ENCODE results near the gene ALDH1A2.
"Not testable (repeated sequence)": the region's sequence is repeated elsewhere in the genome, so short reads cannot be mapped to it uniquely, and the experiment has no call there.

The ALDH1A2 gene

GRCh38 chr15:58010983-58011382, 54.5 kb downstream of the ALDH1A2 start:
- no peaks in the 10 kb centered on the region for H3K36me3 ChIP-seq (replicated peaks in 1 of 2; ENCODE audit: control insufficient read depth in 2 of 2, insufficient read depth in 2 of 2, low read length in 2 of 2)
- H3K14ac ChIP-seq (ENCODE audit: low read length): no peak overlapping the region
- no peak overlapping the region for H3K27ac ChIP-seq (replicated peaks; ENCODE audit: low read length)
- no CpG with 5 or more reads among the region's 2 CpGs for WGBS, 2 donors (ENCODE audit: extremely low coverage in 2 of 2, insufficient read length in 2 of 2, insufficient replicate concordance in 1 of 2)
- no peak overlapping the region for H3K9ac ChIP-seq (ENCODE audit: low read depth, low read length, poor library complexity)
- no peak overlapping the region for H2BK5ac ChIP-seq (ENCODE audit: low read length)
- H3K4ac ChIP-seq (ENCODE audit: low read length): no peak overlapping the region
- H3K79me1 ChIP-seq (ENCODE audit: low read depth, low read length): no peaks in the 10 kb centered on the region
- H3K9me3 ChIP-seq (replicated peaks in 1 of 2; ENCODE audit: control insufficient read depth in 2 of 2, insufficient read depth in 1 of 2, low read depth in 1 of 2, low read length in 2 of 2): no peaks in the 10 kb centered on the region
- peaks cover 0 to 10% (median 0%) of the 10 kb centered on the region in 3 experiments for H3K27me3 ChIP-seq (ENCODE audit: control insufficient read depth in 3 of 3, insufficient read depth in 3 of 3, low read depth in 1 of 3, low read length in 3 of 3)
- H3K18ac ChIP-seq (ENCODE audit: low read length): no peak overlapping the region
- H3K4me1 ChIP-seq (ENCODE audit: control insufficient read depth in 2 of 2, insufficient read depth in 1 of 2, low read depth in 1 of 2, low read length in 2 of 2): no peaks in the 10 kb centered on the region
- no peak overlapping the region for H3K4me2 ChIP-seq (ENCODE audit: insufficient read depth, low read length, poor library complexity, severe bottlenecking)
- no peak overlapping the region for H2BK15ac ChIP-seq (ENCODE audit: low read length)
- DNase-seq (ENCODE audit: low spot score): no peak
- no peak overlapping the region for H2BK120ac ChIP-seq (ENCODE audit: low read depth, low read length)
- no peak overlapping the region for H2AFZ ChIP-seq (ENCODE audit: low read length)
- H4K8ac ChIP-seq (ENCODE audit: low read depth, low read length): no peak overlapping the region
- H2BK12ac ChIP-seq (ENCODE audit: low read length): no peak overlapping the region
- H4K91ac ChIP-seq (ENCODE audit: low read depth, low read length, poor library complexity): no peak overlapping the region
- no peak overlapping the region for H2AK5ac ChIP-seq (ENCODE audit: low read depth, low read length)
- no peak overlapping the region for H3K4me3 ChIP-seq (ENCODE audit: low read length in 2 of 2)
- H3K23ac ChIP-seq (ENCODE audit: low read depth, low read length, poor library complexity): no peak overlapping the region

- no peaks in the 10 kb centered on the region for H3K36me3 ChIP-seq (replicated peaks in 1 of 2; ENCODE audit: control insufficient read depth in 2 of 2, insufficient read depth in 2 of 2, low read length in 2 of 2)
- no peak overlapping the region for H2AK5ac ChIP-seq (ENCODE audit: low read depth, low read length)
These were observed 61.7 kb downstream of the ALDH1A2 start for GRCh38 chr15:58003810-58004209.

GRCh38 chr15:58002338-58003126, 63.0 kb downstream of the ALDH1A2 start:
- WGBS, 2 donors (ENCODE audit: extremely low coverage in 2 of 2, insufficient read length in 2 of 2, insufficient replicate concordance in 1 of 2): no CpG with 5 or more reads among the region's 6 CpGs
- no peak overlapping the region for H2BK120ac ChIP-seq (ENCODE audit: low read depth, low read length)
- H2BK15ac ChIP-seq (ENCODE audit: low read length): no peak overlapping the region
- H3K9me3 ChIP-seq (replicated peaks in 1 of 2; ENCODE audit: control insufficient read depth in 2 of 2, insufficient read depth in 1 of 2, low read depth in 1 of 2, low read length in 2 of 2): no peaks in the 10 kb centered on the region
- H4K91ac ChIP-seq (ENCODE audit: low read depth, low read length, poor library complexity): no peak overlapping the region
- no peaks in the 10 kb centered on the region for H3K79me1 ChIP-seq (ENCODE audit: low read depth, low read length)
- H3K36me3 ChIP-seq (replicated peaks in 1 of 2; ENCODE audit: control insufficient read depth in 2 of 2, insufficient read depth in 2 of 2, low read length in 2 of 2): no peaks in the 10 kb centered on the region
- H3K23ac ChIP-seq (ENCODE audit: low read depth, low read length, poor library complexity): no peak overlapping the region
- no peak overlapping the region for H2AK5ac ChIP-seq (ENCODE audit: low read depth, low read length)
- no peak overlapping the region for H3K4ac ChIP-seq (ENCODE audit: low read length)
- no peak overlapping the region for H3K14ac ChIP-seq (ENCODE audit: low read length)
- H2BK5ac ChIP-seq (ENCODE audit: low read length): no peak overlapping the region
- no peak overlapping the region for H3K27ac ChIP-seq (replicated peaks; ENCODE audit: low read length)
- no peak overlapping the region for H2AFZ ChIP-seq (ENCODE audit: low read length)
- H3K4me2 ChIP-seq (ENCODE audit: insufficient read depth, low read length, poor library complexity, severe bottlenecking): no peak overlapping the region
- H2BK12ac ChIP-seq (ENCODE audit: low read length): no peak overlapping the region
- no peak overlapping the region for H3K18ac ChIP-seq (ENCODE audit: low read length)
- H3K4me1 ChIP-seq (ENCODE audit: control insufficient read depth in 2 of 2, insufficient read depth in 1 of 2, low read depth in 1 of 2, low read length in 2 of 2): no peaks in the 10 kb centered on the region
- H3K9ac ChIP-seq (ENCODE audit: low read depth, low read length, poor library complexity): no peak overlapping the region
- no peak overlapping the region for H3K4me3 ChIP-seq (ENCODE audit: low read length in 2 of 2)
- no peak overlapping the region for H4K8ac ChIP-seq (ENCODE audit: low read depth, low read length)
- DNase-seq (ENCODE audit: low spot score): no peak
- H3K27me3 ChIP-seq (ENCODE audit: control insufficient read depth in 3 of 3, insufficient read depth in 3 of 3, low read depth in 1 of 3, low read length in 3 of 3): no peaks in the 10 kb centered on the region

More at GRCh38 chr15:58003810-58004209, 61.7 kb downstream of the ALDH1A2 start:
- Histone ChIP-seq H3K23ac (ENCODE audit: low read depth, low read length, poor library complexity) (no peak overlapping the region), H2BK5ac (ENCODE audit: low read length) (no peak overlapping the region), H4K91ac (ENCODE audit: low read depth, low read length, poor library complexity) (no peak overlapping the region), H3K14ac (ENCODE audit: low read length) (no peak overlapping the region), H2BK120ac (ENCODE audit: low read depth, low read length) (no peak overlapping the region), H2BK12ac (ENCODE audit: low read length) (no peak overlapping the region), H4K8ac (ENCODE audit: low read depth, low read length) (no peak overlapping the region), H3K27ac (replicated peaks; ENCODE audit: low read length) (no peak overlapping the region), H3K18ac (ENCODE audit: low read length) (no peak overlapping the region), H3K9ac (ENCODE audit: low read depth, low read length, poor library complexity) (no peak overlapping the region), H2BK15ac (ENCODE audit: low read length) (no peak overlapping the region), H3K9me3 (replicated peaks in 1 of 2; ENCODE audit: control insufficient read depth in 2 of 2, insufficient read depth in 1 of 2, low read depth in 1 of 2, low read length in 2 of 2) (no peaks in the 10 kb centered on the region), H3K4me2 (ENCODE audit: insufficient read depth, low read length, poor library complexity, severe bottlenecking) (no peak overlapping the region), H3K27me3 (ENCODE audit: control insufficient read depth in 3 of 3, insufficient read depth in 3 of 3, low read depth in 1 of 3, low read length in 3 of 3) (no peaks in the 10 kb centered on the region), H3K4me1 (ENCODE audit: control insufficient read depth in 2 of 2, insufficient read depth in 1 of 2, low read depth in 1 of 2, low read length in 2 of 2) (no peaks in the 10 kb centered on the region), H3K79me1 (ENCODE audit: low read depth, low read length) (no peaks in the 10 kb centered on the region), H3K4ac (ENCODE audit: low read length) (no peak overlapping the region), H3K4me3 (ENCODE audit: low read length in 2 of 2) (no peak overlapping the region), H2AFZ (ENCODE audit: low read length) (no peak overlapping the region)
- DNase-seq (ENCODE audit: low spot score): no peak
- no CpG with 5 or more reads among the region's 3 CpGs for WGBS, 2 donors (ENCODE audit: extremely low coverage in 2 of 2, insufficient read length in 2 of 2, insufficient replicate concordance in 1 of 2)

GRCh38 chr15:57999699-58000098, 65.8 kb downstream of the ALDH1A2 start:
- H3K27ac ChIP-seq (replicated peaks; ENCODE audit: low read length); H4K91ac ChIP-seq (ENCODE audit: low read depth, low read length, poor library complexity); H3K4ac ChIP-seq (ENCODE audit: low read length); H3K18ac ChIP-seq (ENCODE audit: low read length); H3K14ac ChIP-seq (ENCODE audit: low read length); H3K9me3 ChIP-seq (replicated peaks in 1 of 2; ENCODE audit: control insufficient read depth in 2 of 2, insufficient read depth in 1 of 2, low read depth in 1 of 2, low read length in 2 of 2); H3K9ac ChIP-seq (ENCODE audit: low read depth, low read length, poor library complexity); H3K36me3 ChIP-seq (replicated peaks in 1 of 2; ENCODE audit: control insufficient read depth in 2 of 2, insufficient read depth in 2 of 2, low read length in 2 of 2); H3K4me1 ChIP-seq (ENCODE audit: control insufficient read depth in 2 of 2, insufficient read depth in 1 of 2, low read depth in 1 of 2, low read length in 2 of 2); H2BK120ac ChIP-seq (ENCODE audit: low read depth, low read length); H2BK5ac ChIP-seq (ENCODE audit: low read length); H3K27me3 ChIP-seq (ENCODE audit: control insufficient read depth in 3 of 3, insufficient read depth in 3 of 3, low read depth in 1 of 3, low read length in 3 of 3); H3K4me2 ChIP-seq (ENCODE audit: insufficient read depth, low read length, poor library complexity, severe bottlenecking); H4K8ac ChIP-seq (ENCODE audit: low read depth, low read length); H2BK15ac ChIP-seq (ENCODE audit: low read length); H3K79me1 ChIP-seq (ENCODE audit: low read depth, low read length); H2AFZ ChIP-seq (ENCODE audit: low read length); H2AK5ac ChIP-seq (ENCODE audit: low read depth, low read length); DNase-seq (ENCODE audit: low spot score); H3K4me3 ChIP-seq (ENCODE audit: low read length in 2 of 2); H3K23ac ChIP-seq (ENCODE audit: low read depth, low read length, poor library complexity); H2BK12ac ChIP-seq (ENCODE audit: low read length): not testable (repeated sequence)
- WGBS, 2 donors (ENCODE audit: extremely low coverage in 2 of 2, insufficient read length in 2 of 2, insufficient replicate concordance in 1 of 2): no CpG with 5 or more reads among the region's 2 CpGs

Measured in neuronal stem cell (in vitro differentiated cells).